Activated CD4-positive, alpha-beta T cell treated with anti-CD3 and anti-CD28 coated beads, Interleukin-2, amount 50 U/mL, for 48 hours (primary cell): ENCODE measurements around the gene LGR6.

ENCODE experiments used
- DNase-seq, 2 experiments: peaks; one replicate each; pipeline ENCODE4 v3.0.0-alpha.2; 2020

The LGR6 gene

GRCh38 chr1:202272103-202272845 lies 78.7 kb downstream of the LGR6 start:
- DNase-seq = no peak

GRCh38 chr1:202274611-202275010 lies 81.0 kb downstream of the LGR6 start:
- DNase-seq = peak; percentile 51 to 66

- no peak for DNase-seq
Observed at GRCh38 chr1:202275061-202275770, 81.6 kb downstream of the LGR6 start.

GRCh38 chr1:202276081-202276715 lies 82.6 kb downstream of the LGR6 start:
- no peak for DNase-seq

- DNase-seq = no peak
Observed at GRCh38 chr1:202276920-202277319, 83.3 kb downstream of the LGR6 start.

- DNase-seq = no peak
Observed at GRCh38 chr1:202278751-202279150, 85.2 kb downstream of the LGR6 start.

- no peak for DNase-seq
Observed at GRCh38 chr1:202279806-202280205, 86.2 kb downstream of the LGR6 start.

GRCh38 chr1:202280595-202280994 lies 87.0 kb downstream of the LGR6 start:
- DNase-seq = no peak

- DNase-seq = no peak
Observed at GRCh38 chr1:202281316-202282024, 87.9 kb downstream of the LGR6 start.

GRCh38 chr1:202282025-202282371 lies 88.4 kb downstream of the LGR6 start:
- DNase-seq = no peak

- DNase-seq = no peak
Observed at GRCh38 chr1:202282596-202283283, 89.1 kb downstream of the LGR6 start.

GRCh38 chr1:202283379-202283844 lies 89.8 kb downstream of the LGR6 start:
- DNase-seq = peak in 1 of 2 experiments; percentile 8

- no peak for DNase-seq
Observed at GRCh38 chr1:202283991-202284390, 90.4 kb downstream of the LGR6 start.

- DNase-seq = no peak
Observed at GRCh38 chr1:202285908-202286307, 92.3 kb downstream of the LGR6 start.

GRCh38 chr1:202286622-202287097 lies 93.1 kb downstream of the LGR6 start:
- no peak for DNase-seq

- no peak for DNase-seq
Observed at GRCh38 chr1:202287196-202287595, 93.6 kb downstream of the LGR6 start.

GRCh38 chr1:202288177-202288576 lies 94.6 kb downstream of the LGR6 start:
- DNase-seq = no peak

GRCh38 chr1:202289009-202289408 lies 95.4 kb downstream of the LGR6 start:
- no peak for DNase-seq

- DNase-seq = no peak
Observed at GRCh38 chr1:202291001-202291400, 97.4 kb downstream of the LGR6 start.

- DNase-seq = no peak
Observed at GRCh38 chr1:202291961-202292712, 98.5 kb downstream of the LGR6 start.

GRCh38 chr1:202292773-202293172 lies 99.2 kb downstream of the LGR6 start:
- DNase-seq = no peak

- DNase-seq = no peak
Observed at GRCh38 chr1:202293569-202293968, 100.0 kb downstream of the LGR6 start.
